Lower leg skin (tissue), 3 donors: Measurements from ENCODE around the gene VSNL1.

Experiments
- POLR2A ChIP-seq, 2 donors: fragments of 450-650 bp; IDR thresholded peaks; one replicate each; pipeline ENCODE4 v1.6.1; 2016 to 2017; ENCODE audit warnings: antibody characterized with exemption in 2 of 2, mild to moderate bottlenecking in 1 of 2, moderate library complexity in 1 of 2
- TF ChIP-seq, protein P1 (sequence below), 3 donors: fragments of 450-650 bp; IDR thresholded peaks; one replicate each; pipeline ENCODE4 v1.5.1; 2016; ENCODE audit warnings: antibody characterized with exemption in 3 of 3, mild to moderate bottlenecking in 3 of 3, moderate library complexity in 2 of 3

GRCh38 chr2:17617516-17617915, 77.0 kb downstream of the VSNL1 start:
- TF ChIP-seq, protein P1, sequence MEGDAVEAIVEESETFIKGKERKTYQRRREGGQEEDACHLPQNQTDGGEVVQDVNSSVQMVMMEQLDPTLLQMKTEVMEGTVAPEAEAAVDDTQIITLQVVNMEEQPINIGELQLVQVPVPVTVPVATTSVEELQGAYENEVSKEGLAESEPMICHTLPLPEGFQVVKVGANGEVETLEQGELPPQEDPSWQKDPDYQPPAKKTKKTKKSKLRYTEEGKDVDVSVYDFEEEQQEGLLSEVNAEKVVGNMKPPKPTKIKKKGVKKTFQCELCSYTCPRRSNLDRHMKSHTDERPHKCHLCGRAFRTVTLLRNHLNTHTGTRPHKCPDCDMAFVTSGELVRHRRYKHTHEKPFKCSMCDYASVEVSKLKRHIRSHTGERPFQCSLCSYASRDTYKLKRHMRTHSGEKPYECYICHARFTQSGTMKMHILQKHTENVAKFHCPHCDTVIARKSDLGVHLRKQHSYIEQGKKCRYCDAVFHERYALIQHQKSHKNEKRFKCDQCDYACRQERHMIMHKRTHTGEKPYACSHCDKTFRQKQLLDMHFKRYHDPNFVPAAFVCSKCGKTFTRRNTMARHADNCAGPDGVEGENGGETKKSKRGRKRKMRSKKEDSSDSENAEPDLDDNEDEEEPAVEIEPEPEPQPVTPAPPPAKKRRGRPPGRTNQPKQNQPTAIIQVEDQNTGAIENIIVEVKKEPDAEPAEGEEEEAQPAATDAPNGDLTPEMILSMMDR (IDR thresholded peaks at IDR 0.05): no peak
- no peak for TF ChIP-seq POLR2A (IDR thresholded peaks at IDR 0.05)
